Measurements from ENCODE around the gene TBC1D17.
A peak's percentile ranks its signal among the peaks of the same experiment; 100 is the strongest.

The TBC1D17 gene

DNA sequence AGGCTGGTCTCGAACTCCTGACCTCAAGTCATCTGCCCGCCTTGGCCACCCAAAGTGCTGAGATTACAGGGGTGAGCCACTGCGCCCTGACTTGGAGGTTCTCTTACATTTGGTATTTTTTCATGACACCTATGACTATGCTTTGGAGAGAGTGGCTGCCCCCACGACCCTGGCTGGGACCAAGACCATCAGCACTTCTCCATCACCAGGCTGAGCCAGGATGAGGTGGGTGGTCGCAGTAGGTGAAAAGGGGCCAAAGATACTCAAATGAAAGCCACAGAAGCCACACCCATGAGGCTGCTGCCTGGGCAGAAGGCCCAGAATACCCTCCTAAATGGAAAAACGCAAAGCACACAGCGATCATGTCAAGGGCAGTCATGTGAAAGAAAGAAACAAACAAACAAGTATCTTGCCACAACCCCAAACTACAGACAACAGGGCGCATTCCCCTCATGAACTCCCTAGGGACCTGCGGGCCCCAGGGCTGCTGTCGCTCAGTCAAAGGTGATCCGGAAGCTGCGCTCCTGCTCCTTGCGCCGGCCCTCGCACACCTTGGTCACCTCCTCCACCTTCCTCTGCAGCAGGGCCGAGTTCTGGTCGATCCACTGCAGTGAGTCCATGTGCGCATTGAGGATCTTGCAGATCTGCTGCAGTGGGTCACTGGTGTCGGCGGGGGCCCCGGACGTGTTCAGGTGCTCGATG lies 30.4 kb downstream of the TBC1D17 start:
- Histone ChIP-seq H3K9ac (ENCODE audit: low read length) (no peak overlapping the region), H3K27ac (ENCODE audit: low read depth, low read length) (peak overlapping the region; percentile 46), H2AFZ (ENCODE audit: low read depth, low read length, severe bottlenecking) (no peak overlapping the region), H4K20me1 (ENCODE audit: low read depth, low read length) (no peaks in the 10 kb centered on the region), H3K27me3 (ENCODE audit: low read length) (no peaks in the 10 kb centered on the region), H3K4me2 (ENCODE audit: low read depth, low read length, poor library complexity, severe bottlenecking) (no peak overlapping the region), H3K4me3 (ENCODE audit: insufficient read depth, low read length, poor library complexity, severe bottlenecking) (no peak overlapping the region), H3K36me3 (ENCODE audit: low read length) (no peaks in the 10 kb centered on the region), H3K79me2 (ENCODE audit: insufficient read depth, low read length) (0 out of 2 replicates have a peak, but pooled peaks cover 4% of the 10 kb centered on the region), H3K9me3 (ENCODE audit: insufficient read depth, low read length) (no peaks in the 10 kb centered on the region), H3K9me2 (replicated peaks; ENCODE audit: insufficient read depth, low read length) (no peaks in the 10 kb centered on the region), H3F3A (ENCODE audit: insufficient read depth) (peaks cover 19% of the 10 kb centered on the region; the same call in 1 of the 2 replicates)
- TF ChIP-seq EZH2phosphoT487 (conservative IDR thresholded peaks at IDR 0.05; ENCODE audit: low read length): no peak
- TF ChIP-seq, protein P1, sequence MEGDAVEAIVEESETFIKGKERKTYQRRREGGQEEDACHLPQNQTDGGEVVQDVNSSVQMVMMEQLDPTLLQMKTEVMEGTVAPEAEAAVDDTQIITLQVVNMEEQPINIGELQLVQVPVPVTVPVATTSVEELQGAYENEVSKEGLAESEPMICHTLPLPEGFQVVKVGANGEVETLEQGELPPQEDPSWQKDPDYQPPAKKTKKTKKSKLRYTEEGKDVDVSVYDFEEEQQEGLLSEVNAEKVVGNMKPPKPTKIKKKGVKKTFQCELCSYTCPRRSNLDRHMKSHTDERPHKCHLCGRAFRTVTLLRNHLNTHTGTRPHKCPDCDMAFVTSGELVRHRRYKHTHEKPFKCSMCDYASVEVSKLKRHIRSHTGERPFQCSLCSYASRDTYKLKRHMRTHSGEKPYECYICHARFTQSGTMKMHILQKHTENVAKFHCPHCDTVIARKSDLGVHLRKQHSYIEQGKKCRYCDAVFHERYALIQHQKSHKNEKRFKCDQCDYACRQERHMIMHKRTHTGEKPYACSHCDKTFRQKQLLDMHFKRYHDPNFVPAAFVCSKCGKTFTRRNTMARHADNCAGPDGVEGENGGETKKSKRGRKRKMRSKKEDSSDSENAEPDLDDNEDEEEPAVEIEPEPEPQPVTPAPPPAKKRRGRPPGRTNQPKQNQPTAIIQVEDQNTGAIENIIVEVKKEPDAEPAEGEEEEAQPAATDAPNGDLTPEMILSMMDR (IDR thresholded peaks at IDR 0.05; ENCODE audit: insufficient read depth, low read length, poor library complexity, severe bottlenecking): no peak

DNA sequence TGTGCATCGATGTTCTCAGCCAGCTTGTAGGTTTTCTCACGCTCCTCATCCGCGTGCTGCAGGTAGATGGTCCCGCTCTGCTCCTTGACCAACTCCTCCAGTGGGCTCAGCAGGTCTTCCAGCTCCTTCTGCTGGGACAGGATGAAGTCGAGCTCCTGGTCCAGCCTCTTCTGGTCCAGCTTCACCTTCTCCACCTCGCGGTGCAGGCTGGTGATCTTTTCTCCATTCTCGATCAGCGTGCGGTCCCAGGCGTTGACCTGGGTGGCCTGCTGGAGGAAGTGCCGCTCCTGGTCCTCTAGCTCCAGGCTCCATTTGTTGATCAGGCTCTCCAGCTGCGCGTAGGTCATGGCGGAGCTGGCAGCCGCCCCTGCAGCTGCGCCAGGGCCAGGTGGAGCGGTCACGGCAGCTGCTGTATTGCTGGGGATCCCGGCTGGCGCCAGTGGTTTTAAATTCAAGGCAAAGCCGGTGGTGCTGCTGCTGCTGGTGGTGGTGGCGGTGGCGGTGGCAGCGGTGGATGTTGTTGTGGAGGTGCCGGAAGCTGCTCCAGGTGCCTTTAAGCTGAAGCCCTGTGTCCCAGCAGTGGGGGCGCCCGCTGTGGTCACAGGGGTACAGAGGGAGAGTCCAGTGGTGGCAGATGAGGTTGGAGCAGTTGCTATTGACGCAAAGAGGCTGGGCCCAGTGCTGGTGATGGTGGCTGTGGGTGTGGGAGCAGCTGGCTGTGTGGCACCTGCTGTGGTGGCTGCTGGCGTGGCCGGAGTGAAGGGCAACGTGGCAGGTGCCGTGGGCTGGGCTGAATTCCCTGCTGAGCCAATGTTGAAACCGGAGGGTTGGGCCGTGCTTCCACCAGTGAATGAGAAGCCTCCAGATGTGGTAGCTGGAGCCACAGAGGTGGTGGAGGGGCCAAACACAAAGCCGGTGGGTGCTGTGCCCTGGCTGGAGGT lies 31.2 kb downstream of the TBC1D17 start:
- Histone ChIP-seq H4K20me1 (ENCODE audit: low read depth, low read length) (no peaks in the 10 kb centered on the region), H3F3A (ENCODE audit: insufficient read depth) (peaks cover 19% of the 10 kb centered on the region; the same call in 1 of the 2 replicates), H3K4me2 (ENCODE audit: low read depth, low read length, poor library complexity, severe bottlenecking) (no peak overlapping the region), H3K27me3 (ENCODE audit: low read length) (no peaks in the 10 kb centered on the region), H3K9ac (ENCODE audit: low read length) (no peak overlapping the region), H3K36me3 (ENCODE audit: low read length) (no peaks in the 10 kb centered on the region), H3K9me2 (replicated peaks; ENCODE audit: insufficient read depth, low read length) (no peaks in the 10 kb centered on the region), H2AFZ (ENCODE audit: low read depth, low read length, severe bottlenecking) (no peak overlapping the region), H3K79me2 (ENCODE audit: insufficient read depth, low read length) (0 out of 2 replicates have a peak, but pooled peaks cover 9% of the 10 kb centered on the region), H3K27ac (ENCODE audit: low read depth, low read length) (peak overlapping the region; percentile 46), H3K9me3 (ENCODE audit: insufficient read depth, low read length) (no peaks in the 10 kb centered on the region), H3K4me3 (ENCODE audit: insufficient read depth, low read length, poor library complexity, severe bottlenecking) (no peak overlapping the region)
- TF ChIP-seq EZH2phosphoT487 (conservative IDR thresholded peaks at IDR 0.05; ENCODE audit: low read length): no peak
- TF ChIP-seq, protein P1 (IDR thresholded peaks at IDR 0.05; ENCODE audit: insufficient read depth, low read length, poor library complexity, severe bottlenecking): no peak

DNA sequence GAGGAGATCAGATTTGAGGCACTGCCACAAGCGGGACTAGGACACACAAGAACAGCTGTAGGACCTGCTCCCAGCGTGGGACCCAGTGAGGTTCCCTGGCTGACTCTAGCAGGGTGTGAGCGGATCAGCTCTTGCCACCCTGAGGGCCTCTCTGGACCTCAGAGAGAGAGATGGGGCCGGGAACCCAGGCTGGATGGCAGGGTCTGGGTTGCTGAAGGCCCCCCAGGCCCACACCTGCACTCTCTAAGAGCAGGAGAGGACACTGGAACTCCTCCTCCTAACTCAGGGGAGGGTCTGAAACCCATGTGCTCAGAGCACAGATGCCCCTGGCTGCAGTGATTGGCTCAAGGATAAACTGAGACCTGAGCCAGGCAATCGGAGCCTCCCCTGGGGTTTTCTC lies 32.7 kb downstream of the TBC1D17 start:
- H4K20me1 ChIP-seq (ENCODE audit: low read depth, low read length): no peaks in the 10 kb centered on the region
- no peak overlapping the region for H2AFZ ChIP-seq (ENCODE audit: low read depth, low read length, severe bottlenecking)
- H3K27me3 ChIP-seq (ENCODE audit: low read length): no peaks in the 10 kb centered on the region
- no peak overlapping the region for H3K9ac ChIP-seq (ENCODE audit: low read length)
- H3K79me2 ChIP-seq (ENCODE audit: insufficient read depth, low read length): peaks cover 18% of the 10 kb centered on the region; the same call in 1 of the 2 replicates
- H3K9me3 ChIP-seq (ENCODE audit: insufficient read depth, low read length): no peaks in the 10 kb centered on the region
- no peak overlapping the region for H3K27ac ChIP-seq (ENCODE audit: low read depth, low read length)
- peaks cover 17% of the 10 kb centered on the region; the same call in 1 of the 2 replicates for H3F3A ChIP-seq (ENCODE audit: insufficient read depth)
- no peak overlapping the region for H3K4me3 ChIP-seq (ENCODE audit: insufficient read depth, low read length, poor library complexity, severe bottlenecking)
- TF ChIP-seq, protein P1 (IDR thresholded peaks at IDR 0.05; ENCODE audit: insufficient read depth, low read length, poor library complexity, severe bottlenecking): no peak
- TF ChIP-seq EZH2phosphoT487 (conservative IDR thresholded peaks at IDR 0.05; ENCODE audit: low read length): no peak
- no peak overlapping the region for H3K4me2 ChIP-seq (ENCODE audit: low read depth, low read length, poor library complexity, severe bottlenecking)
- no peaks in the 10 kb centered on the region for H3K36me3 ChIP-seq (ENCODE audit: low read length)
- H3K9me2 ChIP-seq (replicated peaks; ENCODE audit: insufficient read depth, low read length): no peaks in the 10 kb centered on the region

Data from SU-DHL-6 (cell line).